Measurements from ENCODE around the gene MRPL38. TPM values are rescaled to one million over a fixed set of nuclear protein-coding genes. Genes with fewer than 3 reads are reported as not detected.

The MRPL38 gene
- total RNA-seq, 4 donors from 2014 or later, result 28.4 to 57.9 (median 46.0) TPM

- no peak for TF ChIP-seq CTCF (IDR thresholded peaks at IDR 0.05; ENCODE audit: low read depth)
Measured at GRCh38 chr17:75854881-75855309, 49.8 kb downstream of the MRPL38 start.

GRCh38 chr17:75854101-75854748, 50.5 kb downstream of the MRPL38 start:
- TF ChIP-seq CTCF (IDR thresholded peaks at IDR 0.05; ENCODE audit: low read depth), result no peak

GRCh38 chr17:75853433-75853832, 51.3 kb downstream of the MRPL38 start:
- TF ChIP-seq CTCF (IDR thresholded peaks at IDR 0.05; ENCODE audit: low read depth), result no peak

GRCh38 chr17:75850928-75851692, 53.6 kb downstream of the MRPL38 start:
- no peak for TF ChIP-seq CTCF (IDR thresholded peaks at IDR 0.05; ENCODE audit: low read depth)

GRCh38 chr17:75849724-75850123, 55.0 kb downstream of the MRPL38 start:
- no peak for TF ChIP-seq CTCF (IDR thresholded peaks at IDR 0.05; ENCODE audit: low read depth)

- TF ChIP-seq CTCF (IDR thresholded peaks at IDR 0.05; ENCODE audit: low read depth), result no peak
Measured at GRCh38 chr17:75849279-75849646, 55.4 kb downstream of the MRPL38 start.

Other genes starting within 250 kb of the MRPL38 start
- gene RECQL5, start 237.7 kb downstream of the MRPL38 start, total RNA-seq, result 10 to 100 TPM in 2 of 4 donors, 1 to 10 TPM in 2; 7.7 to 23.4 (median 15.5) TPM
- gene SAP30BP, start 237.5 kb downstream of the MRPL38 start, total RNA-seq, result 10 to 100 TPM; 58.0 to 78.9 (median 61.7) TPM
- gene ITGB4, start 183.4 kb downstream of the MRPL38 start, total RNA-seq, result 10 to 100 TPM in 2 of 4 donors, 1 to 10 TPM in 2; 5.1 to 25.2 (median 9.9) TPM
- gene GALK1, start 139.7 kb downstream of the MRPL38 start, total RNA-seq, result 10 to 100 TPM; 13.2 to 31.3 (median 24.5) TPM
- 10 to 100 TPM; 21.8 to 42.1 (median 29.7) TPM for gene UNK, start 120.1 kb downstream of the MRPL38 start, total RNA-seq
- gene UNC13D, start 60.5 kb downstream of the MRPL38 start, total RNA-seq, result 1 to 10 TPM; 4.7 to 9.7 (median 8.5) TPM
- 10 to 100 TPM; 55.3 to 91.7 (median 65.6) TPM for gene WBP2, start 49.5 kb downstream of the MRPL38 start, total RNA-seq
- gene TRIM47, start 26.3 kb downstream of the MRPL38 start, total RNA-seq, result 10 to 100 TPM; 10.3 to 23.0 (median 20.8) TPM
- 10 to 100 TPM; 14.3 to 33.9 (median 24.7) TPM for gene TRIM65, start 7.9 kb downstream of the MRPL38 start, total RNA-seq
- 1 to 10 TPM; 3.1 to 8.8 (median 6.7) TPM for gene FBF1, start 36.2 kb upstream of the MRPL38 start, total RNA-seq
- 100 to 1,000 TPM in 3 of 4 donors, 10 to 100 TPM in 1; 97.3 to 165 (median 103) TPM for gene ACOX1, start 74.3 kb upstream of the MRPL38 start, total RNA-seq
- 10 to 100 TPM in 3 of 4 donors, 1 to 10 TPM in 1; 4.7 to 29.0 (median 20.8) TPM for gene TEN1, start 74.4 kb upstream of the MRPL38 start, total RNA-seq
- 10 to 100 TPM in 1 of 4 donors, 1 to 10 TPM in 3; 4.9 to 10.2 (median 5.7) TPM for gene CDK3, start 96.0 kb upstream of the MRPL38 start, total RNA-seq
- 1 to 10 TPM in 1 of 4 donors, under 1 TPM in 3; 0.19 to 1.3 (median 0.87) TPM for gene EVPL, start 122.4 kb upstream of the MRPL38 start, total RNA-seq
- gene SRP68, start 167.6 kb upstream of the MRPL38 start, total RNA-seq, result 10 to 100 TPM; 39.8 to 74.2 (median 48.4) TPM
- gene GALR2, start 169.9 kb upstream of the MRPL38 start, total RNA-seq, result not detected
- gene ZACN, start 174.3 kb upstream of the MRPL38 start, total RNA-seq, result not detected
- gene EXOC7, start 198.9 kb upstream of the MRPL38 start, total RNA-seq, result 10 to 100 TPM; 57.7 to 79.1 (median 71.4) TPM
- gene FOXJ1, start 236.4 kb upstream of the MRPL38 start, total RNA-seq, result not detected

Measured in subcutaneous adipose tissue (tissue), 4 donors.